A549 (cell line): ENCODE measurements around the gene APRT.

Source experiments
- ATOH8 ChIP-seq: fragments of 250-450 bp; sonication (Bioruptor Pico); IDR thresholded peaks from 2 replicates; pipeline ENCODE4 v1.5.0; 2020; ENCODE audit warnings: low read depth, mild to moderate bottlenecking, moderate library complexity
- CTCF ChIP-seq: fragments of >200 bp; sonication (Bioruptor Twin); formaldehyde crosslinking; IDR thresholded peaks from 3 replicates; pipeline ENCODE4 v1.5.1; 2016
- GATA3 ChIP-seq: IDR thresholded peaks from 2 replicates; pipeline ENCODE4 v1.6.1; 2012; ENCODE audit warnings: borderline replicate concordance
- HMGXB4 ChIP-seq: fragments of 250-450 bp; sonication (Bioruptor Pico); IDR thresholded peaks from 2 replicates; pipeline ENCODE4 v1.5.0; 2021; ENCODE audit warnings: mild to moderate bottlenecking, moderate library complexity, borderline replicate concordance
- JUNB ChIP-seq: fragments of >200 bp; sonication (Bioruptor Twin); formaldehyde crosslinking; IDR thresholded peaks from 2 replicates; pipeline ENCODE4 v1.6.1; 2016
- POLR2A ChIP-seq: IDR thresholded peaks from 2 replicates; pipeline ENCODE4 v1.6.1; 2012; ENCODE audit warnings: mild to moderate bottlenecking, low read length
- REST ChIP-seq: fragments of 200-600 bp; sonication (generic); IDR thresholded peaks from 2 replicates; pipeline ENCODE4 v1.6.1; 2016; ENCODE audit warnings: antibody characterized with exemption, mild to moderate bottlenecking, moderate library complexity

GRCh38 chr16:88840600-88841215, 29.0 kb upstream of the APRT start:
- TF ChIP-seq CTCF (no peak), POLR2A (no peak), JUNB (no peak), GATA3 (no peak), HMGXB4 (CRISPR knock-in tag) (no peak), REST (no peak), ATOH8 (CRISPR knock-in tag) (no peak)
